H1 (cell line): ENCODE data around the gene RPS18. TPM values are rescaled to one million over a fixed set of nuclear protein-coding genes. Genes with fewer than 3 reads are reported as not detected.
A peak's percentile ranks its signal among the peaks of the same experiment; 100 is the strongest.

Experiments
- CTCF ChIA-PET: fragments of 300-600 bp; sonication (Branson Sonifier 250); formaldehyde crosslinking; loops from one replicate; lab custom pipeline; 2021; ENCODE audit not compliant: partially characterized antibody; lab: Charles Lee
- POLR2A ChIA-PET: fragments of 300-600 bp; sonication (Branson Sonifier 250); formaldehyde crosslinking; loops from one replicate; lab custom pipeline; 2021; ENCODE audit warnings: inconsistent platforms; ENCODE audit not compliant: partially characterized antibody; lab: Charles Lee
- DNase-seq, 2 experiments: peaks; one replicate each; pipeline versions ENCODE4 v3.0.0 to v3.0.0-alpha.2; 2010 to 2022; ENCODE audit warnings: low spot score in 2 of 2, low read depth in 1 of 2, mixed read lengths in 1 of 2
- FAIRE-seq: peaks from 2 replicates; lab custom pipeline; 2011; peaks lifted over from hg19 to GRCh38; lab: Jason Lieb, UNC
- H2AFZ ChIP-seq: 2 replicates; pipeline ENCODE4 v1.8.1; 2012; ENCODE audit warnings: low read length, inconsistent platforms
- H2AK5ac ChIP-seq: 2 replicates; pipeline ENCODE4 v1.6.1; 2013; ENCODE audit warnings: low read depth, low read length
- H2BK120ac ChIP-seq: replicated peaks from 2 replicates; pipeline ENCODE3; 2013; ENCODE audit warnings: low read depth, low read length, inconsistent platforms
- H2BK12ac ChIP-seq: 2 replicates; pipeline ENCODE4 v1.6.1; 2013; ENCODE audit warnings: low read depth, low read length
- H2BK15ac ChIP-seq: 2 replicates; pipeline ENCODE4 v1.6.1; 2013; ENCODE audit warnings: low read length
- H2BK20ac ChIP-seq: 2 replicates; pipeline ENCODE4 v1.6.1; 2013; ENCODE audit warnings: low read length
- H2BK5ac ChIP-seq: 2 replicates; pipeline ENCODE4 v1.6.1; 2013; ENCODE audit warnings: low read depth, low read length
- H3K14ac ChIP-seq: 2 replicates; pipeline ENCODE4 v1.6.1; 2013; ENCODE audit warnings: inconsistent platforms; ENCODE audit not compliant: insufficient read length
- H3K18ac ChIP-seq: 2 replicates; pipeline ENCODE4 v1.6.1; 2013; ENCODE audit warnings: low read length; ENCODE audit errors: extremely low read depth
- H3K23ac ChIP-seq: 2 replicates; pipeline ENCODE4 v1.6.1; 2013; ENCODE audit warnings: inconsistent platforms; ENCODE audit not compliant: insufficient read length
- H3K23me2 ChIP-seq: 2 replicates; pipeline ENCODE4 v1.6.1; 2013; ENCODE audit warnings: low read depth, low read length
- H3K27ac ChIP-seq: 2 replicates; pipeline ENCODE4 v1.6.1; 2011; ENCODE audit warnings: low read depth, low read length, inconsistent platforms
- H3K27me3 ChIP-seq, 4 experiments: replicated peaks in 1 of 4; 1 replicate in 1 of 4; 2 replicates in 3 of 4; pipeline versions ENCODE4 v1.6.1 to v1.8.1; 2011 to 2013; ENCODE audit warnings: low read length in 3 of 4, mild to moderate bottlenecking in 3 of 4, inconsistent platforms in 2 of 4, mixed read lengths in 2 of 4, moderate library complexity in 1 of 4; ENCODE audit not compliant: control insufficient read depth in 3 of 4, insufficient read depth in 3 of 4; ENCODE audit errors: extremely low read depth in 1 of 4
- H3K36me3 ChIP-seq, 4 experiments: 2 replicates each; pipeline versions ENCODE4 v1.6.1 to v1.8.1; 2011 to 2013; ENCODE audit warnings: mild to moderate bottlenecking in 4 of 4, low read length in 3 of 4, moderate library complexity in 2 of 4, control low read depth in 1 of 4, inconsistent platforms in 1 of 4; ENCODE audit not compliant: insufficient read depth in 4 of 4, control insufficient read depth in 2 of 4
- H3K4ac ChIP-seq: replicated peaks from 2 replicates; pipeline ENCODE3; 2013; ENCODE audit warnings: low read length, low read depth, mixed read lengths, inconsistent platforms; ENCODE audit not compliant: insufficient read length
- H3K4me1 ChIP-seq, 4 experiments: replicated peaks in 1 of 4; 1 replicate in 1 of 4; 2 replicates in 3 of 4; pipeline versions ENCODE4 v1.6.1 to v1.8.1; 2011 to 2013; ENCODE audit warnings: low read length in 3 of 4, inconsistent platforms in 2 of 4, mixed read lengths in 1 of 4; ENCODE audit not compliant: insufficient read depth in 4 of 4, control insufficient read depth in 3 of 4
- H3K4me2 ChIP-seq, 2 experiments: 2 replicates each; pipeline versions ENCODE4 v1.6.1 to v1.8.1; 2011 to 2013; ENCODE audit warnings: low read depth in 2 of 2, low read length in 2 of 2, control low read depth in 1 of 2, inconsistent platforms in 1 of 2, mild to moderate bottlenecking in 1 of 2; ENCODE audit not compliant: insufficient read depth in 1 of 2
- H3K4me3 ChIP-seq, 4 experiments: fragments of 200-600, 300-600 bp in 1 of 4; sonication (generic), shearing (Covaris generic), sonication (Bioruptor Twin) in 1 of 4; 2 replicates each; pipeline versions ENCODE4 v1.5.1 to v1.8.1; 2011 to 2016; ENCODE audit warnings: low read length in 4 of 4, low read depth in 3 of 4, control low read depth in 2 of 4, inconsistent platforms in 2 of 4, mild to moderate bottlenecking in 2 of 4, mixed read lengths in 1 of 4, moderate library complexity in 1 of 4; ENCODE audit not compliant: insufficient read depth in 2 of 4; ENCODE audit errors: extremely low read depth in 1 of 4
- H3K56ac ChIP-seq: replicated peaks from 2 replicates; pipeline ENCODE3; 2013; ENCODE audit warnings: low read depth, mild to moderate bottlenecking, mixed read lengths, low read length, inconsistent platforms; ENCODE audit not compliant: insufficient read length
- H3K79me1 ChIP-seq: 2 replicates; pipeline ENCODE4 v1.6.1; 2013; ENCODE audit warnings: low read depth, low read length, control low read depth
- H3K79me2 ChIP-seq, 2 experiments: 2 replicates each; pipeline versions ENCODE4 v1.6.1 to v1.8.1; 2012 to 2013; ENCODE audit warnings: low read length in 2 of 2, mild to moderate bottlenecking in 2 of 2, inconsistent platforms in 1 of 2; ENCODE audit not compliant: insufficient read depth in 2 of 2, control insufficient read depth in 1 of 2
- H3K9ac ChIP-seq, 4 experiments: replicated peaks in 1 of 4; 1 replicate in 1 of 4; 2 replicates in 3 of 4; pipeline versions ENCODE4 v1.6.1 to v1.8.1; 2011 to 2013; ENCODE audit warnings: low read depth in 3 of 4, low read length in 3 of 4, control low read depth in 2 of 4, mild to moderate bottlenecking in 2 of 4, moderate library complexity in 2 of 4, inconsistent platforms in 1 of 4; ENCODE audit errors: extremely low read depth in 1 of 4
- H3K9me3 ChIP-seq, 2 experiments: 2 replicates each; pipeline versions ENCODE4 v1.6.1 to v1.8.1; 2012 to 2013; ENCODE audit warnings: mild to moderate bottlenecking in 2 of 2, moderate library complexity in 2 of 2, control low read depth in 1 of 2, inconsistent platforms in 1 of 2, low read depth in 1 of 2, low read length in 1 of 2, mixed read lengths in 1 of 2; ENCODE audit not compliant: insufficient read depth in 2 of 2
- H4K20me1 ChIP-seq, 2 experiments: replicated peaks in 1 of 2; 2 replicates each; pipeline versions ENCODE3 to v1.8.1; 2011 to 2013; ENCODE audit warnings: inconsistent platforms in 2 of 2, low read length in 2 of 2, mild to moderate bottlenecking in 1 of 2; ENCODE audit not compliant: insufficient read depth in 2 of 2, control insufficient read depth in 1 of 2
- H4K5ac ChIP-seq: 2 replicates; pipeline ENCODE4 v1.6.1; 2013; ENCODE audit warnings: low read length, low read depth, mixed read lengths, inconsistent platforms; ENCODE audit not compliant: insufficient read length
- H4K8ac ChIP-seq: 2 replicates; pipeline ENCODE4 v1.8.0; 2013; ENCODE audit warnings: mild to moderate bottlenecking, moderate library complexity, low read length, inconsistent platforms; ENCODE audit not compliant: insufficient read depth; ENCODE audit errors: extremely low read depth
- H4K91ac ChIP-seq: replicated peaks from 2 replicates; pipeline ENCODE3; 2013; ENCODE audit warnings: low read length, mixed read lengths, inconsistent platforms; ENCODE audit not compliant: insufficient read length
- ATF3 ChIP-seq: IDR thresholded peaks from 2 replicates; pipeline ENCODE4 v1.6.1; 2011; ENCODE audit warnings: low read depth, mild to moderate bottlenecking, low read length; ENCODE audit not compliant: insufficient read depth
- CEBPB ChIP-seq: IDR thresholded peaks from 2 replicates; pipeline ENCODE4 v1.6.1; 2012; ENCODE audit warnings: low read depth, low read length
- CTBP2 ChIP-seq: IDR thresholded peaks from 2 replicates; pipeline ENCODE4 v1.7.0; 2011; ENCODE audit warnings: borderline replicate concordance, mild to moderate bottlenecking, moderate library complexity, mixed read lengths, low read length; ENCODE audit not compliant: insufficient read depth, insufficient read length
- EGR1 ChIP-seq: IDR thresholded peaks from 2 replicates; pipeline ENCODE4 v1.6.1; 2011; ENCODE audit warnings: low read depth, low read length, borderline replicate concordance
- FOSL1 ChIP-seq: IDR thresholded peaks from 2 replicates; pipeline ENCODE4 v1.6.1; 2011; ENCODE audit warnings: mild to moderate bottlenecking, low read depth, low read length, moderate library complexity; ENCODE audit not compliant: insufficient read depth
- KDM4A ChIP-seq: IDR thresholded peaks from one replicate; pipeline ENCODE4 v1.7.1; 2012; ENCODE audit warnings: low read depth, mild to moderate bottlenecking, moderate library complexity, low read length, inconsistent platforms; ENCODE audit not compliant: severe bottlenecking
- WGBS, 2 experiments: shearing (Covaris generic) in 1 of 2; methylation state at CpG; one replicate each; pipeline versions ENCODE4 v1.1.6 to v1.1.7; 2013 to 2015; ENCODE audit warnings: low lambda C conversion rate in 2 of 2, mixed read lengths in 2 of 2, inconsistent platforms in 1 of 2, low coverage in 1 of 2, missing lambda C conversion rate in 1 of 2; ENCODE audit not compliant: insufficient replicate concordance in 2 of 2, insufficient coverage in 1 of 2, insufficient read length in 1 of 2; ENCODE audit errors: extremely low coverage in 1 of 2, missing lambda C conversion rate in 1 of 2; 5-methylcytosine and 5-hydroxymethylcytosine counted together
- polyA plus RNA-seq, 7 experiments: library from polyadenylated mRNA; depleted of rRNA in 3 of 7; stranded (reverse) in 5 of 7; unstranded in 2 of 7; fragments of >200 nt in 5 of 7; fragments of 200-250 nt in 2 of 7; gene quantifications; 1 replicate in 5 of 7; 2 replicates in 1 of 7; 4 replicates in 1 of 7; pipeline versions ENCODE4 v1.2.1 to v1.2.3, GENCODE V29; 2011 to 2013; ENCODE audit warnings: missing spikeins in 2 of 7, mixed read lengths in 2 of 7
- total RNA-seq: library from RNA; stranded (reverse); fragmentation: NEBNext Ultra II Directional; extraction: Animal tissue kit (Norgen Biotek cat#: 25700); gene quantifications from 2 replicates; pipeline ENCODE4 v1.2.1, GENCODE V29; 2021

RPS18 gene
- total and polyA plus RNA-seq, 2 of the 8 experiments (the other 6 are each of a cell fraction or from before 2014, with no cell fraction given): 2,796 to 7,099 TPM

- H2BK15ac ChIP-seq: no peak overlapping the region
- no peak for TF ChIP-seq ATF3
- no peak for TF ChIP-seq CTBP2
- TF ChIP-seq CEBPB: no peak
- no peak for TF ChIP-seq FOSL1
- TF ChIP-seq EGR1: no peak
- no peak for TF ChIP-seq KDM4A
- no peak overlapping the region for H3K4ac ChIP-seq
- H3K23me2 ChIP-seq: peaks cover 18% of the 10 kb centered on the region
- H3K56ac ChIP-seq: no peak overlapping the region
- DNase-seq (no peak), FAIRE-seq (no peak)
- no peaks in the 10 kb centered on the region; a peak in 1 of 4 replicates for H3K9me3 ChIP-seq
- no peak overlapping the region for H3K14ac ChIP-seq
- peak overlapping the region in 3 of 4 experiments; percentile 4 to 98 (median 76); a peak in 2 of 8 replicates for H3K4me3 ChIP-seq
- peak overlapping the region; percentile 36 for H3K27ac ChIP-seq
- no peak overlapping the region for H2BK12ac ChIP-seq
- H3K9ac ChIP-seq: peak overlapping the region in 2 of 4 experiments; percentile 9 to 23; a peak in 3 of 7 replicates
- H4K20me1 ChIP-seq: peaks cover 2 to 5% of the 10 kb centered on the region in 2 experiments
- H3K18ac ChIP-seq: no peak overlapping the region
- H2BK5ac ChIP-seq: peak overlapping the region; percentile 18; the same call in 1 of the 2 replicates
- 89% methylated on average over 32 of the region's 32 CpGs; no CpG with 5 or more reads in 1 of the 2 experiments for WGBS, 2 experiments
- no peak overlapping the region for H4K8ac ChIP-seq
- ChIA-PET CTCF (interaction anchor here (0.7 to 1.3 kb wide), 6 partner anchors 10 to 105 kb away, joined by 3 to 7 read pairs (median 3); partner anchors contain the start of gene B3GALT4), POLR2A (interaction anchor here (0.8 to 1.3 kb wide), 8 partner anchors 8 to 111 kb away, joined by 3 to 5 read pairs (median 4); partner anchors contain the start of gene RGL2)
- no peak overlapping the region; the same call in 1 of the 2 replicates for H2AK5ac ChIP-seq
- H3K27me3 ChIP-seq: no peaks in the 10 kb centered on the region
- H2BK120ac ChIP-seq: no peak overlapping the region
- H3K23ac ChIP-seq: no peak overlapping the region
- H3K36me3 ChIP-seq: peaks cover 10 to 31% (median 21%) of the 10 kb centered on the region in 4 experiments; a peak in 7 of 8 replicates
- peaks cover 7% of the 10 kb centered on the region; the same call in 1 of the 2 replicates for H3K79me1 ChIP-seq
- no peak overlapping the region for H4K91ac ChIP-seq
- no peak overlapping the region for H2BK20ac ChIP-seq
- peak overlapping the region; percentile 49 to 62 for H3K4me2 ChIP-seq
- H3K4me1 ChIP-seq: peaks cover 0 to 28% (median 19%) of the 10 kb centered on the region in 4 experiments; a peak in 6 of 7 replicates
- peaks cover 0 to 32% of the 10 kb centered on the region in 2 experiments; a peak in 3 of 4 replicates for H3K79me2 ChIP-seq
- no peak overlapping the region for H4K5ac ChIP-seq
- no peak overlapping the region for H2AFZ ChIP-seq
Observed at GRCh38 chr6:33320315-33321181, 48.7 kb downstream of the RPS18 start.
